GM18507 (cell line): ENCODE results near the gene CDC7.
A peak's percentile ranks its signal among the peaks of the same experiment; 100 is the strongest.

Experiments used
- DNase-seq: peaks from one replicate; pipeline ENCODE4 v3.0.0; 2011; ENCODE audit warnings: low read depth; ENCODE audit not compliant: insufficient read length; ENCODE audit errors: extremely low spot score
- FAIRE-seq: peaks from 2 replicates; lab custom pipeline; 2011; peaks lifted over from hg19 to GRCh38; lab: Jason Lieb, UNC

CDC7 gene

GRCh38 chr1:91564888-91565701 lies 64.4 kb downstream of the CDC7 start:
- FAIRE-seq (no peak), DNase-seq (no peak)

DNA sequence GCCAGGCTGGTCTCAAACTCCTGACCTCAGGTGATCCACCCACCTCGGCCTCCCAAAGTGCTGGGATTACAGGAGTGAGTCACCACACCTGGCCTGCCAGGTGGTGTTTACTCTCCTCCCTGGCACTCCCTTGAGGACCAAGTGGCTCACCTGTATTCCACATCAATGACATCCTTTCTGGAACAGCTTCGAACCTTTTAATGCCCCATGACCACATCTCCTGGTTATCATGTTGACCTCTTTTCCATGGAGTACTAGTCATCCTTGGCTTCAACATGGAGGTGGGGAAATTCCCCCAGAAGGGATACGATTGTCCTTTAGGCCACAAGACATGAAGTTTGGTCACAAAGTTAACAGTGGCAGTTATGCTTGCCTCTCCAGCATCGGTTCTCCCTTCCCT lies 66.9 kb downstream of the CDC7 start:
- no peak for DNase-seq
- FAIRE-seq: no peak

GRCh38 chr1:91568261-91568660 lies 67.6 kb downstream of the CDC7 start:
- DNase-seq (no peak), FAIRE-seq (no peak)

- no peak for DNase-seq
- no peak for FAIRE-seq
These were observed 68.9 kb downstream of the CDC7 start for GRCh38 chr1:91569411-91570119.

- DNase-seq: no peak
- no peak for FAIRE-seq
These were observed 69.4 kb downstream of the CDC7 start for GRCh38 chr1:91570120-91570448.

- DNase-seq: no peak
- peak; percentile 70 for FAIRE-seq
These were observed 71.4 kb downstream of the CDC7 start for GRCh38 chr1:91572044-91572443.
